ENCODE measurements around the gene FUT2. TPM values are rescaled to one million over a fixed set of nuclear protein-coding genes. Genes with fewer than 3 reads are reported as not detected.
A peak's percentile ranks its signal among the peaks of the same experiment; 100 is the strongest.

Gene FUT2
- total and polyA plus RNA-seq, 2 of the 13 experiments (the other 11 are each of a cell fraction or from before 2014, with no cell fraction given): 0.07 TPM; not detected in 1

- Histone ChIP-seq H3K9ac (ENCODE audit: insufficient read depth, low read depth, low read length) (no peak overlapping the region), H3K4me1 (ENCODE audit: insufficient read depth, low read length) (peaks cover 15% of the 10 kb centered on the region), H3K36me3 (replicated peaks in 1 of 2; ENCODE audit: control insufficient read depth in 1 of 2, insufficient read depth in 2 of 2, low read length in 2 of 2) (no peaks in the 10 kb centered on the region), H3K79me2 (ENCODE audit: insufficient read depth, low read length) (no peaks in the 10 kb centered on the region), H3K9me3 (ENCODE audit: low read length) (no peaks in the 10 kb centered on the region), H3K4me3 (replicated peaks in 1 of 3; ENCODE audit: insufficient read depth in 1 of 3, low read depth in 2 of 3, low read length in 3 of 3) (no peak overlapping the region), H3K27me3 (ENCODE audit: control insufficient read depth in 1 of 2, insufficient read depth in 2 of 2, low read length in 2 of 2) (no peaks in the 10 kb centered on the region), H3K27ac (ENCODE audit: extremely low read length, insufficient read depth, low read length) (no peak overlapping the region), H2AFZ (ENCODE audit: low read length) (no peak overlapping the region), H4K20me1 (ENCODE audit: insufficient read depth, low read length) (no peaks in the 10 kb centered on the region), H3K4me2 (ENCODE audit: low read depth, low read length) (peak overlapping the region; percentile 21)
- DNase-seq (ENCODE audit: low spot score) (no peak), ATAC-seq (no peak), FAIRE-seq (no peak)
- POLR2A ChIA-PET: no interaction called here
- BruUV-seq (replicated peaks): no TSS peak
- intact Hi-C loops (cut with micrococcal nuclease; ENCODE audit: unreplicated experiment) (no loop called here), in situ Hi-C loops (cut with HindIII; ENCODE audit: extremely low pct_ligation_motif_present, low pct_unique_long_range_greater_than_20kb) (no loop called here)
- 10% methylated on average over 10 of the region's 11 CpGs for WGBS (ENCODE audit: low lambda C conversion rate)
- CTCF ChIA-PET (ENCODE audit: low intra/inter-chr PET ratio, low total read pairs): no interaction called here
- no peak for TF ChIP-seq HOXA5 (CRISPR knock-in tag; IDR thresholded peaks at IDR 0.05)
- TF ChIP-seq DBP (CRISPR knock-in tag; IDR thresholded peaks at IDR 0.05; ENCODE audit: not compliant biosample characterization): no peak
- no peak for TF ChIP-seq HDAC6 (IDR thresholded peaks at IDR 0.05; ENCODE audit: low read depth, low read length)
- TF ChIP-seq ZNF678 (CRISPR knock-in tag; IDR thresholded peaks at IDR 0.05): no peak
- no peak for TF ChIP-seq ERF (CRISPR knock-in tag; IDR thresholded peaks at IDR 0.05)
- TF ChIP-seq GPN1 (CRISPR knock-in tag; IDR thresholded peaks at IDR 0.05; ENCODE audit: borderline replicate concordance): no peak
- TF ChIP-seq RARG (CRISPR knock-in tag; IDR thresholded peaks at IDR 0.05; ENCODE audit: low read depth): no peak
Observed at GRCh38 chr19:48654299-48655059, 41.3 kb upstream of the FUT2 start.
